Activated CD8-positive, alpha-beta T cell treated with anti-CD3 and anti-CD28 coated beads for 36 hours (primary cell): ENCODE results near the gene SENP1. TPM values are rescaled to one million over a fixed set of nuclear protein-coding genes. Genes with fewer than 3 reads are reported as not detected.

Experiments used
- ATAC-seq: fragments of 200-7000 bp; cut with Tn5 transposase; one replicate; pipeline ENCODE4 v1.10.0; 2021; ENCODE audit warnings: mild to moderate bottlenecking, moderate library complexity
- CTCF ChIA-PET: fragments of 350-600 bp; sonication (Branson Sonifier 250); formaldehyde crosslinking; loops from one replicate; lab custom pipeline; 2021; ENCODE audit warnings: antibody characterized with exemption; lab: Charles Lee
- POLR2A ChIA-PET: fragments of 350-600 bp; sonication (Branson Sonifier 250); formaldehyde crosslinking; loops from one replicate; lab custom pipeline; 2021; ENCODE audit warnings: antibody characterized with exemption; lab: Charles Lee
- DNase-seq: peaks from one replicate; pipeline ENCODE4 v3.0.0-alpha.2; 2020
- H3K27ac Mint-ChIP-seq: one replicate; pipeline ENCODE4 v1.8.0; 2021; ENCODE audit warnings: mild to moderate bottlenecking, mixed read lengths
- H3K27me3 Mint-ChIP-seq: one replicate; pipeline ENCODE4 v1.8.0; 2021; ENCODE audit warnings: mixed read lengths
- H3K36me3 Mint-ChIP-seq: one replicate; pipeline ENCODE4 v1.8.0; 2021; ENCODE audit warnings: low read depth, mixed read lengths
- H3K4me1 Mint-ChIP-seq: one replicate; pipeline ENCODE4 v1.8.0; 2021; ENCODE audit warnings: low read depth, mixed read lengths
- H3K4me3 Mint-ChIP-seq: one replicate; pipeline ENCODE4 v1.8.0; 2021; ENCODE audit warnings: mild to moderate bottlenecking, moderate library complexity, mixed read lengths
- H3K9me3 Mint-ChIP-seq: one replicate; pipeline ENCODE4 v1.8.0; 2021; ENCODE audit warnings: mixed read lengths
- intact Hi-C: fragments of 100-400 bp; cut with micrococcal nuclease; formaldehyde crosslinking; loops from one replicate; pipeline ENCODE4 v1.10.0; 2022
- total RNA-seq, 2 experiments: library from RNA; stranded (reverse); gene quantifications; one replicate each; pipeline ENCODE4 v1.2.3, GENCODE V29; 2021
- TF ChIP-seq, protein P1 (sequence below): fragments of 200-600 bp; IDR thresholded peaks from one replicate; pipeline ENCODE4 v1.8.0; 2022; ENCODE audit warnings: antibody characterized with exemption, mild to moderate bottlenecking

Gene SENP1
- total RNA-seq, 2 experiments from 2014 or later: 39.8 to 40.2 TPM

DNA sequence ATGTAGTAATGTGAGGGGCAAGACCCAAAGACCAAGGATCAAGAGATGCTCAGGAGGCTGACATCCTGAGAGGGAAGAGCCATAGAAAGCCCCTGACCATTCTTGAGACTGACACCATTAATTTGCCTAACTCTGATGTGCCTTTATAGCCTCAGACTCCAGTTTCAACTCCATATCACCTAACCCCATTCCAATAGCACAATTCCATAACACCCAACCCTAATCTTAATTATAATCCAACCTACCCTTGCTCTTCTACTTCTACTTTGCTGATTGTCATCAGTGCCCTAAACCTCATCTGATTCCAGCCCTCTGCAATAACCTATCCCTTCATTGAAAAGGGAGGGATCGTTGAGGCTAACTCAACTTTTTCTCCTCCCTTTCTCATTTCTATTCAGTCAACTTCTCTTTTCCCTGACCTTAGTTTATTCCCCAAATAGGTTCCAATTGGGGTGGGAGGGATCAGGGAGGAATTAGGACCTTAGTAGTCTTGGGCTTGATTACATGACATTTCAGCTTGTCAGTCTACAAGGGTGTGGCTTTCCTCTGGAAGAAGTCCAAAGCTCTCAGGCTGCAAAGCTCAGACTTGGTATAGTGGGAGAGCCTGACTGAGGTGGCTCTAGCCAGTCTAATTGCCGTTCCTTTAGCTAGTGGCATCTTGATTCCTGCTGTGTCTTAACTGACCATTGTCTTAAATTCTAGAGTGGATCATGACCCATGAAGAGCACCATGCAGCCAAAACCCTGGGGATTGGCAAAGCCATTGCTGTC, 16.4 kb upstream of the SENP1 start:
- Mint-ChIP-seq H3K36me3 (peaks cover 18% of the 10 kb centered on the region), H3K27me3 (no peaks in the 10 kb centered on the region), H3K4me3 (no peak overlapping the region), H3K4me1 (peaks cover 14% of the 10 kb centered on the region), H3K27ac (no peak overlapping the region), H3K9me3 (no peaks in the 10 kb centered on the region)
- no peak for ATAC-seq
- ChIA-PET POLR2A (no interaction called here), CTCF (no interaction called here)
- TF ChIP-seq, protein P1, sequence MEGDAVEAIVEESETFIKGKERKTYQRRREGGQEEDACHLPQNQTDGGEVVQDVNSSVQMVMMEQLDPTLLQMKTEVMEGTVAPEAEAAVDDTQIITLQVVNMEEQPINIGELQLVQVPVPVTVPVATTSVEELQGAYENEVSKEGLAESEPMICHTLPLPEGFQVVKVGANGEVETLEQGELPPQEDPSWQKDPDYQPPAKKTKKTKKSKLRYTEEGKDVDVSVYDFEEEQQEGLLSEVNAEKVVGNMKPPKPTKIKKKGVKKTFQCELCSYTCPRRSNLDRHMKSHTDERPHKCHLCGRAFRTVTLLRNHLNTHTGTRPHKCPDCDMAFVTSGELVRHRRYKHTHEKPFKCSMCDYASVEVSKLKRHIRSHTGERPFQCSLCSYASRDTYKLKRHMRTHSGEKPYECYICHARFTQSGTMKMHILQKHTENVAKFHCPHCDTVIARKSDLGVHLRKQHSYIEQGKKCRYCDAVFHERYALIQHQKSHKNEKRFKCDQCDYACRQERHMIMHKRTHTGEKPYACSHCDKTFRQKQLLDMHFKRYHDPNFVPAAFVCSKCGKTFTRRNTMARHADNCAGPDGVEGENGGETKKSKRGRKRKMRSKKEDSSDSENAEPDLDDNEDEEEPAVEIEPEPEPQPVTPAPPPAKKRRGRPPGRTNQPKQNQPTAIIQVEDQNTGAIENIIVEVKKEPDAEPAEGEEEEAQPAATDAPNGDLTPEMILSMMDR: no peak
- intact Hi-C loops: no loop called here
- no peak for DNase-seq

DNA sequence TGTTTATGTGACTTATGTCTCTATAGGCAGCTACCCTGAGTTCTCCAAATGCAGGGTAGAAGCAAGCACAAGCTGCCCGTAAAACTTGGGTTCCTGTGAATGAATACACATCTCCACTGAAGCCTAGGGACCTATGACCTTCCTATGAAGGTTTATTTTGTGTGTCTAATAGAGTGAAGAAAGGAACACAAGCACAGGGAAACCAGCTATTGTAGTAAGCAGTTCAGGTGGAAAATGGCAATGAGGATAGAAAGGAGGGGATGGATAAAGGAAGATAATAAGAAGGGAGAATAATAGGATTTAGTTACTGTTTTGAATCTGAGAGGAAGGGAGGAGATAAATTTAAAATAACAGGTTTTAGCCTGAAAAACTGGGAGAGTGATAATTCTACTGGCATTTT, 15.6 kb upstream of the SENP1 start:
- Mint-ChIP-seq H3K27me3 (no peaks in the 10 kb centered on the region), H3K4me1 (peaks cover 14% of the 10 kb centered on the region), H3K4me3 (no peak overlapping the region), H3K36me3 (peaks cover 13% of the 10 kb centered on the region), H3K9me3 (no peaks in the 10 kb centered on the region), H3K27ac (no peak overlapping the region)
- TF ChIP-seq, protein P1: no peak
- intact Hi-C loops: no loop called here
- ChIA-PET CTCF (interaction anchor here (1.0 kb wide), 1 partner anchor 320 kb away, joined by 4 read pairs; no protein-coding TSS in a partner anchor), POLR2A (no interaction called here)
- DNase-seq (no peak), ATAC-seq (no peak)

DNA sequence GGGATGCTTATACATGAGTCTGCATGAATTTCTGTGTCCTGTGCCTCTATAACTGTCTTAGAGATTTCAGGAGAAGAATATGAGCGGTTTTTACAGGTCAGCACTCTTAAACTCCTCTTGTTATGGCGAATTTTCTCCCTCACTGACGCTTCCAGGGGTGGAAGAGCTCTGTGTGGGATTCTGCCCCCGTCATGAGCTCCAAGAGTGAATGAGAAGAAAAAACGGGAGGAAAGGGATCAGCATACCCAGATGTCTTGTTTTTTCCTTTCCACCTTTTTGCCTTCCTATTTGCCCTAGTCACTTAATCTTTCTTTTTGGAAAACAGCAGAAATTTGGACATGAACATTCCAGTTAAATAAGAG, 13.9 kb upstream of the SENP1 start:
- intact Hi-C loops: no loop called here
- H3K27me3 Mint-ChIP-seq: no peaks in the 10 kb centered on the region
- no peak for ATAC-seq
- ChIA-PET CTCF (interaction anchor here (1.2 to 1.7 kb wide), 4 partner anchors 9 to 63 kb away, joined by 3 to 6 read pairs (median 4); partner anchors contain the start of gene SENP1), POLR2A (interaction anchor here (0.6 to 1.6 kb wide), 3 partner anchors 9 to 79 kb away, joined by 3 to 4 read pairs (median 4); no protein-coding TSS in a partner anchor)
- peaks cover 8% of the 10 kb centered on the region for H3K36me3 Mint-ChIP-seq
- peak overlapping the region; percentile 16 for H3K27ac Mint-ChIP-seq
- H3K9me3 Mint-ChIP-seq: no peaks in the 10 kb centered on the region
- peaks cover 14% of the 10 kb centered on the region for H3K4me1 Mint-ChIP-seq
- no peak for DNase-seq
- TF ChIP-seq, protein P1: no peak
- H3K4me3 Mint-ChIP-seq: peak overlapping the region; percentile 86

DNA sequence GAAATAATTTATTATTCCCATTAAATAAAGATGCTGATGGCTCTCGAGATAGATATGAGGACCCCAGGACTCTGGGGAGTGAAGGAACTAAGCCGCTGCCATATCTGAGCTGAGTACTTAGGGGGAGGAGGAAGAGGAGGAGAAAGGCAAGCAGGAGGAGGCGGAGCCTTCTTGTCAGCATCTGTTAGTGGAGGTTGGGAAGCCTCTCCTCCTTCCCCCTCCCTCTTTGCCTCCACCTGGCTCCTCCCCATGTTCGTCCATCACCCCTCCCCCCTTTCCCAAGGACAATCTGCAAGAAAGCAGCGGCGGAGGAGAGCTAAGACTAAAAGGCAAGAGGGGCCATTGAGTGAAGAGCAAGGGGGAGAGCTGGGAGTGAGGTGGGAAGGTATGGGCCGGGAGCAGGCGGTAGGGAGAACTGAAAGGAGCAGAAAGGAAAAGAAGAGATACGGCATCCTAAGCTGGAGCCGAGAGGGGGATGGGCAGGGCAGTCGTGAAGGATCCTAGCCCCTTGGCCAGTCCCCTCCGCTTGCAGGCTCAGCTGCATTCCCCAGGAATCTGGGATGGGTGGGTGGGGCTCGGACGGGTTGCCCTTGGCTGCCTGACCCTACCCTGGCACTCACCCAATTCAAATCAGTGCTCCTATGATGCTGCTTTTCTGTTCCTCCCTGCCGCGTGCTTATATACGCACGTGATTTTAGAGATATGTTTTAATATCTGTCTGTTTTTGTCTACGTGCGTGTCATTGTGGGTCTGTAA, 13.4 kb upstream of the SENP1 start, which contains the start of gene PFKM:
TSS of gene PFKM (plus strand) at position 287 of the 756 bp plus-strand sequence. CDS start 3,411 bp downstream, outside the sequence.
- Mint-ChIP-seq H3K4me3 (peak within 1 kb of the TSS; percentile 86), H3K36me3 (peaks cover 8% of the 10 kb centered on the region), H3K9me3 (no peaks in the 10 kb centered on the region), H3K4me1 (peaks cover 14% of the 10 kb centered on the region), H3K27ac (peak within 1 kb of the TSS; percentile 68), H3K27me3 (no peaks in the 10 kb centered on the region)
- ATAC-seq: peak; percentile 100
- ChIA-PET POLR2A (interaction anchor here (1.1 to 1.6 kb wide), 2 partner anchors 9 to 12 kb away, joined by 3 to 4 read pairs; no protein-coding TSS in a partner anchor), CTCF (interaction anchor here (0.8 to 1.7 kb wide), 4 partner anchors 9 to 64 kb away, joined by 3 to 6 read pairs (median 5); partner anchors contain the start of gene SENP1)
- DNase-seq: peak; percentile 84
- TF ChIP-seq, protein P1: no peak
- intact Hi-C loops: no loop called here
